C4-2B (cell line): Measurements from ENCODE around the gene ITPR2.

Source experiments
- H3K27ac ChIP-seq: fragments of 450-650 bp; 2 replicates; pipeline ENCODE4 v1.5.1; 2017
- CTCF ChIP-seq: fragments of 450-650 bp; conservative IDR thresholded peaks from 2 replicates; pipeline ENCODE4 v1.5.1; 2017; ENCODE audit warnings: mild to moderate bottlenecking
- ZFX ChIP-seq: fragments of 450-650 bp; IDR thresholded peaks from 2 replicates; pipeline ENCODE4 v1.6.1; 2017

Gene ITPR2

GRCh38 chr12:26698186-26698585, 134.8 kb downstream of the ITPR2 start:
- no peak overlapping the region for H3K27ac ChIP-seq
- TF ChIP-seq CTCF = no peak
- TF ChIP-seq ZFX = no peak

- H3K27ac ChIP-seq = no peak overlapping the region
- TF ChIP-seq ZFX = no peak
- no peak for TF ChIP-seq CTCF
These were observed 135.8 kb downstream of the ITPR2 start for GRCh38 chr12:26697217-26697616.

- TF ChIP-seq CTCF (no peak), ZFX (no peak)
- no peak overlapping the region for H3K27ac ChIP-seq
These were observed 136.3 kb downstream of the ITPR2 start for GRCh38 chr12:26696613-26697092.

GRCh38 chr12:26696048-26696612, 136.9 kb downstream of the ITPR2 start:
- TF ChIP-seq ZFX = no peak
- no peak overlapping the region for H3K27ac ChIP-seq

GRCh38 chr12:26694402-26694801, 138.6 kb downstream of the ITPR2 start:
- TF ChIP-seq ZFX = no peak
- no peak for TF ChIP-seq CTCF
- H3K27ac ChIP-seq = no peak overlapping the region

- no peak for TF ChIP-seq CTCF
- no peak for TF ChIP-seq ZFX
- H3K27ac ChIP-seq = no peak overlapping the region
These were observed 140.6 kb downstream of the ITPR2 start for GRCh38 chr12:26692407-26692806.

GRCh38 chr12:26691234-26691970, 141.6 kb downstream of the ITPR2 start:
- no peak overlapping the region for H3K27ac ChIP-seq

More at GRCh38 chr12:26691234-26691970, 141.6 kb downstream of the ITPR2 start:
- no peak for TF ChIP-seq CTCF
- TF ChIP-seq ZFX = no peak
